HG03575 (cell line): ENCODE results near the gene CBR4.
"Not testable (repeated sequence)": the region's sequence is repeated elsewhere in the genome, so short reads cannot be mapped to it uniquely, and the experiment has no call there.

Source experiments
- ATAC-seq: cut with Tn5 transposase; IDR thresholded peaks from one replicate; pipeline ENCODE4 v1.9.1; 2021; ENCODE audit not compliant: unreplicated experiment, insufficient number of reproducible peaks, low FRiP score; ENCODE audit errors: extremely low read depth

CBR4 gene

DNA sequence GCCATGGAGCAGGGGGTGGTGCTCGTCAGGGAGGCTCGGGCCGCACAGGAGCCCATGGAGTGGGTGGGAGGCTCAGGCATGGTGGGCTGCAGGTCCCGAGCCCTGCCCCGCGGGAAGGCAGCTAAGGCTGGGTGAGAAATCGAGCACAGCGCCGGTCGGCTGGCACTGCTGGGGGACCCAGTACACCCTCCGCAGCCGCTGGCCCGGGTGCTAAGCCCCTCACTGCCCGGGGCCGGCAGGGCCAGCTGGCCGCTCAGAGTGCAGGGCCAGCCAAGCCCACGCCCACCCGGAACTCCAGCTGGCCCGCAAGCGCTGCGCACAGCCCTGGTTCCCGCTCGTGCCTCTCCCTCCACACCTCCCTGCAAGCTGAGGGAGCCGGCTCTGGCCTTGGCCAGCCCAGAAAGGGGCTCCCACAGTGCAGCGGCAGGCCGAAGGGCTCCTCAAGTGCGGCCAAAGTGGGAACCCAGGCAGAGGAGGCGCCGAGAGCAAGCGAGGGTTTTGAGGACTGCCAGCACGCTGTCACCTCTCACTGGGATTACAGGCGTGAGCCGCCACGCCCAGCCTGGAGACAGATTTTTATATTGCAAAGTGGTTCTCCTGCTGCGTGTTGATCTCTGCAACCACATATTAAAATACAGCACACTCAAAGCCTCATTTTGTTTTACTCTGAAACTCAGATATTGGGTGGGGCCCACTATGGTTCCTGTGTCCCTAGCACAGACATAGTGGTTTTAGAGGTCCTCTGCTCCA, 26.0 kb upstream of the CBR4 start:
- ATAC-seq = not testable (repeated sequence)

DNA sequence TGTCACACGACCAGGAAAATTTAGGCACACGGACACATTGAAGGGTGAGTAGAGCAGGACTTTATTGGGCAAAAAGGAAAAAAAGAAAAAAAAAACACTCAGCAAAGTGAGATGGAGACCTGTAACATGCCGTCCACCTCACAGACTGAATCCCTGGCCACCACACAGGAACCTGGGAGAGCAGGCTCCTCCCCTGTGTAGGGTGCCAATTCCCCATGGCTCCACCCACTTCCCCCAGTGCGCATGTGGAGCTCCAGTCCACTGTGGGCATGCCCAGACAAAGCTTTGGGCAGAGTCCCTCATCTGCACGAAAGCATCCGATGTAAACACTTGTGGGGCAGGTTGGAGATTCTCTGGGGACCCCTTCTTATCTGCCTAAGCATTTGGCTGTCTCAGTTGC, 23.6 kb upstream of the CBR4 start:
- no peak for ATAC-seq

DNA sequence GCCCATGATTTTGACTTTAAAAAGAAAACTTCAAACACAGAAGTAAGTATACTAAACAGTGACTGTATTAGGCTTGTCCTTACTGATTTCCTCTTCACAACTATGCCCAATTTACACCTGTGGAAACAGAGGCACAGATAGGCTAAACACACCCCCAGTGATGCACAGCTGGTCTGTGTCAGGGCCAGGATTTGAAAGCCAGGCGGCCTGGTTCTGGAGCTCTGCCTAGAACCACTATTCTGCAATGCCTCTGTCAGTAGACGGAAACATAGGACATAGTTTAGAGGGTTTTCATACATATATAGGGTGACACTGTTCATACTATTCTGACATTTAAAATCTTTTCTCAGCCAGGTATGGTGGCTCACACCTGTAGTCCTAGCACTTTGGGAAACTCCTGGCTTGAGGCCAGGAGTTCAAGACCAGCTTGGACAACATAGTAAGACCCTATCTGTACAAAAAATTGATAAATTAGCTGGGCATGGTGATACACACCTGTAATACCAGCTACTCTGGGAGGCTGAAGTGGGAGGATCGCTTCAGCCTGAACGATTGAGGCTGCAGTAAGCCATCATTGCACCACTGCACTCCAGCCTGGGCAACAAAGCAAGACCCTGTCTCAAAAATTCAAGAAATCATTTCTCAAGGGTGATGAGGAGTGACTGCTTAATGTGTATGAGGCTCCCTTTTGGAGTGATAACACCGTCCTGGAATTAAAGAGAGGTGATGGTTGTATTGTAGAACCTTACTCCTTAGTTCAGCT, 23.0 kb upstream of the CBR4 start:
- ATAC-seq = no peak

DNA sequence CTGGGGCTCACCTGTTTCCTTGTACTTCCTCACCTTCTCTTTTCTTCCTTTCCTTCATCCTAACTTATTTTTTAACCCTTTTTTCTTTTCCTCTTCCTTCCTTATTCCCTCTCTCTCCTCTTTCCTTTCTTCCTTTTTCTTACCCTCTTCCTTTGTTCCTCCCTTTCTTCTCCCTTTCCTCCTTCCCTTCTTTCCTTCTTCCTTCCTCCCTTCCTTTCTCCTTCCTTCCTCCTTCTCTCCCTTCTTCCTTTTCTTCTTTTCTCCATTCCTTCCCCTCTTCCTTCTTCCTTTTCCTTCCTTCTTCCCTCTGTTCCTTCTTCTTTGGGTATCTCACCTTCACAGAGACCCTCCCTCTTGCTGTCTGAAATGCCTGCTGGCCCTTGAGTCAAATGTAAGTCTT, 22.1 kb upstream of the CBR4 start:
- ATAC-seq = no peak

DNA sequence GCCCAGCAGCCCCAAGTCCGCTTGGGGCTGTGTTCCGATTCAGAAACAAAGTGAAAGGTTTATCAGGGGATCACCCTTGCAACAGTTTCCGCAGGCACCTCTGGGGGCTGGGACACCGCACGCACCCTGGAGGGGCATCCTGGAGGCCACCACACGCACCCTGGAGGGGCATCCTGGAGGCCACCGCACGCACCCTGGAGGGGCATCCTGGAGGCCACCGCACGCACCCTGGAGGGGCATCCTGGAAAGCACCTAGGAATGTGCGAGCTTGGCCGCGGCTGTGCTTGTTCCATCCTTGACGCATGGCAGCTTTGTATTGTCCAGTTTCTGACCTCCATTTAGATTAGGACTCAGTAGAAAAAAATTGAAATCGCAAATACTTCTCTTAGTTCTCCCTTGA, 21.3 kb upstream of the CBR4 start:
- no peak for ATAC-seq

DNA sequence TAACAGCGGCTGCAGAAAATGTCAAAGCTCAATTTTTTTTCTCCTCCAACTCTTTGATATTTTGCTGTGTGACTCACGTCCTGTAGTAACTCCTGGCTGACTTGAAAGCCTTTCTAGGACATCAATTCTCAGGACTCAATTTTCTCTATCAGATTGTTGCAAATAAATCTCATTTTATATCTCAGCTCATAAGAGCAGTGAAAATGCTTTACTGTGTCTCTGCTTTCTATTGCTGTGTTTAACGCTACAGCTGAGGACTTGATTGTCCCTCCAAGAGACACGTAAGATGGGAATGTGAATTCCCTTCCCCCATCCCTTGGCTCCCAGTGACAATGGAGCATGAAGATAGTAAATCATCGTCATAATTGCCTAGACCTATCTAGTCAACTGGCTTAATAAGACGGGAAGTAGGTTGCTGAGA, 20.5 kb upstream of the CBR4 start:
- no peak for ATAC-seq

DNA sequence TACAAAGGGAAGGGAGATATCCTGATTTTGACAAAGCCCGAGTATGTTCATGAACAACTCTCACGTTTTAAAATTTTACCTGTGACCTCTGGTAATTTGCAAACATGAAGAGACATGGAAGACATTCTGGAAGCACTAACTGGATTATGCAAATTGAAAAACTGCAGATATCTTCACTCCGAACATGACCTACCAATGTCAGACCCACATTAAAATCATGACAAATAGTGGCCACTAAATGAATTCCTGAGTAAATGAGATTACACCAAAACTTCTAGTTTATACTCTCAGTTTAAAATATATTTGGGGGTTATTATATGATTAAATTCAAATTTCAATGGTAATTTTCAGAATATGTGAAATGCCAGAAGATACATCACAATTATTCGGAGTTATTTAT, 19.9 kb upstream of the CBR4 start:
- no peak for ATAC-seq

DNA sequence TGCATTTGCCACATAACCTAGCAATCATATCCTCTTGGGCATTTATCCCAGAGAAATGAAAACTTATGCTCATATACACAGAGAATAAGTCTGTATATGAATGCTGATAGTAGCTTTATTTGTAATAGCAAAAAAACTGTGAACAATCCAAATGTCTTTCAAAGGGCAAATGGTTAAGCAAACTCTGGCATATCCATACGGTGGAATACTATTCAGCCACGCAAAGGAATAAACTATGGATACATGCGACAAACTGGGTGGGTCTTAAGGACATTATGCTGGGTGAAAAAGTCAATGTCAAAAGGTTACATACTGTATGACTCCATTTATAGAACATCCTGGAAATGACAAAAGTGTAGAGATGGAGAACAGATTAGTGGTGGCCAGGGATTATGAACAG, 17.6 kb upstream of the CBR4 start:
- ATAC-seq = no peak

DNA sequence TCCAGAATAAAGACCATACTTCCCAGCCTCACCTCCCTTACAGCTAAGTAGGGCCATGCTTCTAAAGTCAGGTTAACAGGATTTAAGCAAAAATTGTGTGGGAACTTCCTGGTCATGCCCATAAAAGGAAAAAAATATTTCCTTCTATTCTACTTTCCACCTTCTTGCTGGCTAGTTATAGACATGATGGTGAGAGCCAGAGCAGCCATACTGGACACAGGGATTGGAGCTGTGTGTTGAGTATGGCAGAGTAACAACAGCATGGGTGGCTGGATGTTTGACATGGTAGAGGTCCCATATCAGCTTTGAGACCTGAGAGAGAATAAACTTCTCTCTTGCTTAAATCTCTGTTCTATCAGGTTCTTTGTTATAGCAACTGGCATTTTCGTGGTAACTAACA, 15.1 kb upstream of the CBR4 start:
- no peak for ATAC-seq

DNA sequence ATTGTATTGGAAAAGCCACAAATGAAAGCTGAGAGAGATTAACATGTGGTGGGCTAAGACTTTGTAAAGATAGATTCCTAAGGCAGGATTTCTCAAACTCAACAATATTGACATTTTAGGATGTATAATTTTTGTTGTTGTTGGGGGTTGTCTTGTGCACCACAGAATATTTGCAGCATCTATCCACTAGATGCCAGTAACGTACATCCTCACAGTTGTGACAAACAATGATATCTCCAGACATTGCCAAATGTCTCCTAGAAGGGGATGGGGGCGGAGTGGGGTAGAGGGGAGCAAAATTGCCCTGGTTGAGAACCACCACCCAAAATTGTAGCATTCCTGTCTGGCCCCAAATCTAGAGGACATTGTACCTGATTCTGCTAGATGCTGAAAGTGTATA, 14.7 kb upstream of the CBR4 start:
- no peak for ATAC-seq

DNA sequence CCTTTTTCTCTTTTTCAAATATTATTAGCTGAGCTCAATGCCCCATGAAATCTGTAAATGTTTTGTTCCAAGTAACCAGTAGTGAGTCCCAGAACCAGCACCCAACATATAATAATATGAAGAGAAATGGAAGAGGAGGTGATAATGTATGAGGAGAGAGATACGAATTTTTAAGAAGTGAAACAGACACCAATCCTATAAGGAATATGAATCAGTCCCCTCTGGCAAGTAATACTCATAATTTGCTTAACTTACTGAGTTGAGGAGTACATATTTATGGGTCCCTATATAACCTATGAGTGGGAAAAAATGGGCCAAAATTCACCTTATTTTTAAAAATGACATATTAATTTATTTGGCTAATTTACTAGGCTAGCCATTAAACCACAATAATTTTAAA, 8.4 kb upstream of the CBR4 start:
- ATAC-seq = no peak

DNA sequence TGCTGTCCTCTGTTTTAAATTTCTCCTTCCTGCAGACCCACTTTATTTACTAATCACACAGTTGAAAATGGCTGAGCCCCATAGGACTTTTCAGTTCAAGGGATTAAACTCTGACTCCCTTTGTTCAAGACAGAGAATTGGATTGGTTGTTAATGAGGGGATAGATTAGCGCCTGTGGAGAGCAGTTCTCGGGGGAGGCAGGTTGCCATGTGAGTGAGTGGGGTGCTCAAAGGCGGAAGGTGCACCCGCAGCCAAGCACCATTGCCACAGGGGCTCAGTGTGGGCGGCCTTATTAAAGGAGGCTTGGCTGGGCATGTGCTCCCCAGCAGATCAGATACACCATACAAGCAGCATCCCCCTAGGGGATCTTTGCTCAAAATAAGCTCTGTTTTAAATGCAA, 7.9 kb upstream of the CBR4 start:
- no peak for ATAC-seq

DNA sequence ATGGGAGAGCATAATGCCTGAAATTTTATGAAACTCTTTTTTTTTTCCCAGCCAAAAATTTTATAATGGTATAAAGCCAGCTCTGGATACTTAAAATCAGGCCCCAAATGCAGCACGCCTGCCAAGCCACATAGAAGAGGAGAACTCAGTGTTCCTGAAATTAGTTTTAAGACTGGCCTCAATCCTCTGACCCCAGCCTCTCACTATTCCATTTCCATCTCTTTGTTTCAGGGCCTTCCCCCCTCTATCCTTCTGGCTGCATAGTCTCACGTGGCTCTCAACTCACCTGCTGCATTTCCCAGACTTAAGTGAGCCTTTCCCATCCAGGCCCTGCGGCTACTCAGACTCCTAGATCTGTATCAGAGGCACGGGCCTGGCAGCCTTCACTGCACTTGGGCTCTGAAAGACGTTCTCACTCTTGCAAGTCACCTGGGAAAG, 5.2 kb upstream of the CBR4 start:
- no peak for ATAC-seq

DNA sequence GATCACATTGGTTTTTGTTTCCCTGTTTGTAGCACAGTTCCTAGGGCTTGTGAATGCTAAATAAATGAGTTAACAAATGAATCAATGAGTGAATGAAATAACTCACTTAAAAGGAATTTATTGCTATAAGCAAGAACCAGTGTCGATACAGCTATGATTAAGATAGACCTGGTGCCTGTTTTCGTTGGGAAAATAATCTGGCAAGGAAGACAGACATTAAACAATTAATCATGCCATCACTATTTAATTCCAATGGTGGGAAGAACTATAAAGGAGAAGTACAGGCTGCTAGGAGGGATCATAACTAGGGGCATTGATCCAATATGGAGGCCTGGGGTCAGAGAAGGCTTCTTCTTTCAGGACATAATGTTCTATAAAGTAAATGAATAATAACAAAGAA, 4.5 kb upstream of the CBR4 start:
- ATAC-seq = no peak

DNA sequence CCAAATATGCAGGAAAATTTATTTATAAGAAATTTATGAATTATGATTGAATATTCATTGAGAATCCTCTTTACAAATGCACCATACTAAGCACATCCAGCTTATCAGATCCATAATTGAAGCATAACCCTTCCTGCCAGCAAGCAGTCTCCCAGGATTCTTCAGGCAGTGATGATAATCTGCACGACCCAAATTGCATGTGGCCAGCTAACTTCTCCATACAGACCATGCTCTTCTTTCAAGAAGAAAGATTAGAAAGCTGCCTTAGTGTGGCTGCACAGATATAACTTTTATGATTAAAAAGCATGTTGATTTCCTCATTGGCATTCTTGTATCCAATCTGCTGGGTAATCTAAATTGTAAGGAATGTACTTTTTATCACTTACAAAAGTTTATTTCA, 3.3 kb upstream of the CBR4 start:
- ATAC-seq = no peak

DNA sequence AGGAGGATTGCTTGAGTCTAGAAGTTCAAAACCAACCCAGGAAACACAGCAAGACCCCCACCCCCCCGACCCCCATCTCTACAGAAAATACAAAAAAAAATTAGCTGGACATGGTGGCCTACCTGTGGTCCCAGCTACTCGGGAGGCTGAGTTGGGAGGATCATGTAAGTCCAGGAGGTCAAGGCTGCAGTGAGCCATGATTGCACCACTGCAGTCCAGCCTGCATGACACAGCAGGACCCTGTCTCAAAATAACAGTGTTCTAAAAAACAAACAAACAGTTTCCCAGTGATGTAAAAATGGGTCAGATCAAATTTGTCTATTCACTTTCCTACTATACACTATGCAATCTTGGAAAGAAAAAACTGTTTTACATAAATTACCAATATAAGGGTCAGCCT, 2.0 kb upstream of the CBR4 start:
- ATAC-seq = no peak

DNA sequence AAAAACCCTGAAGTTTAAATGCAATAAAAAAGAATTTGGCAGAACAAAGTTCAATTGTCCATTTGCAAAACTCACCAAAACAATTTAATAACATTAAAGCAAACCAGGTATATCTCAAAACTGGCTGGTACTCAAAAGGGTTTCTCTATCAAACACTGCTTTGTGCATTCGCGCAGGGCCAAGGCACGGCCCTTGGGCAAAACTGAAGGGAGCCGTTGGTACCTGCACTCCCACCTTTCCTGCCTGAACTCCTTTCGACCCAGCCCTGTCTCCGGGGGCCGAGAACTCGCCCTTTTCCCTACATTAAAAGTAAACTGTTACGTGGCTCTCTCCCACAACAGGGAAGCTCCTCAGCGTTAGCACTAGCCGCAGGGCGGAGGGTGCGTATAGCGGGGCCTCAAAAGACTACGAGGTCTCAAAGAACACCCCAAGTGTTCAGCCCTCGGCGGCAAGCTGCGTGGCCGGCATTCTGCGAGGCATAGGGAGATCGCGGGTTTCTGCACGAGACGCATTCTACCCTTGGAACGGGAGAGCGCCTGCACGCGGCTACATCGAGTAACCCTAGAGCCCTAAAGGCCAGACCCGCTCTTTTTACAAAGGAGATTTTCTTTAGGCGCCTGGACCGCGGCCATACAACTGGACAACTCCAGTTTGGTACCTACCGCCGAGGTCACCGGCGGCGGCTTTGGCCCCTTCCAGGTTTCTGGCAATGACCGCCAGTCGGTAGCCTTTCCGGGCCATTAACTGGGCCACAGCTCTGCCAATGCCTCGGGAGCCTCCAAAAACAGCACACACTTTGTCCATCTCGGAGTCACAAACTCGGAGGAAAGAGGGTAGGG, 550 bp downstream of the CBR4 start:
- no peak for ATAC-seq

DNA sequence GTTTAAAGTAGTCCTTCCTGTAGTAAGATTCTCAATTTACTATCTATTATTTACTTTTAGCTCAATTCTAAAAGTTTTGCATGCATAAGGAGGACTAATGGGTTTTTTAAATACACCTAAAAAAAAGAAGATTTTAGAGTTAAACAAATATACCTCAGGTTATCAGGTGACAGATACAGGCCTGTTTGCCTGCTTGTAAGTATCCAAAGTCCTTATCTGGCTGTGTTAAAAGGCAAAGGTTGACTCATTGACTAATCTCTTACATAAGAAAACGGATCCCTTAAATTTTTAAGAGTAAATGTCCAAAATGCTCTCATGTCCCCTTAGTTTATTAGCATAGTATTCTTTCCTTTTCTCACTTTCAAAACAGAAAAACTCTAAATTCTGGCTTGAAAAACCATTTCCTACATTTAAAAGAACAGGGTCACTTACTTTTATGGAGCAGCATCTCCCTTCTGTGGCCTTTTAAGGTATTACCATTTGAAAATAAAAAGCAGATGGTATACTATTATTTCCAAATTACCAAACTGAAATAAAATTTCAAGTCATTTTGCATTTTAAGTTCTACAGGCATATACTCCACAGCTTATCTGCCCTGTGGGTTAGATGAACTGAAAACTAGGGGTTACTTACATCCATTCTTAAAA, 4.5 kb downstream of the CBR4 start:
- no peak for ATAC-seq

DNA sequence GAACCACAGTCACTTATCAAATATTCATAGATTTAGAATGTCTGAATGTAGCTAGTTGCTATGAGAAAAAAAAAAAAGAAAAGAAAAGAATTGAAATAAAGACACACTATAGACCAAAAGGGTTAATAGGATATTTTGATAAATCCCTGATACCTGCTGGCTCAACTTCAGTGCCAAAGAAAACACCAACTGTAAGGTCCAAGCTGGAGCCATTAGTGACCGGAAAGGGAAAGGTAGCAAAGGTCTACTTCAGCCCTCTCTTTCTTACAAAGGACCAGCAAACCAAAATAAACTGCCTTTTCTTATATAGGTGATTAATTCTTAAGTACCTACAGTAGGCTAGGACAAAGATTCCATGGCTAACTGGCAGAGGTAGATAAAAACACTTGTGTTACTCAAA, 9.7 kb downstream of the CBR4 start:
- no peak for ATAC-seq
